Renal cortex interstitium (tissue), 11 donors: ENCODE data around the gene ARID1B. TPM values are rescaled to one million over a fixed set of nuclear protein-coding genes. Genes with fewer than 3 reads are reported as not detected.

Experiments used
- DNase-seq, 11 donors: peaks; one replicate each; pipeline ENCODE4 v3.0.0-alpha.2; 2013; ENCODE audit warnings: low read depth in 9 of 11, low spot score in 4 of 11; ENCODE audit errors: extremely low read depth in 1 of 11
- polyA plus RNA-seq, 3 donors: library from polyadenylated mRNA; unstranded; fragments of 120-200 nt; gene quantifications; one replicate each; pipeline ENCODE4 v1.2.1, GENCODE V29; 2013; ENCODE audit not compliant: insufficient read length in 3 of 3

The ARID1B gene
- polyA plus RNA-seq, 3 donors = 74.6 to 84.5 (median 76.8) TPM

GRCh38 chr6:157158897-157159296, 381.7 kb downstream of the ARID1B start:
- DNase-seq = no peak

- no peak for DNase-seq
Observed at GRCh38 chr6:157159348-157159747, 382.2 kb downstream of the ARID1B start.

- no peak for DNase-seq
Observed at GRCh38 chr6:157161912-157162311, 384.7 kb downstream of the ARID1B start.

- no peak for DNase-seq
Observed at GRCh38 chr6:157162766-157163433, 385.7 kb downstream of the ARID1B start.

- DNase-seq = no peak
Observed at GRCh38 chr6:157163434-157164159, 386.4 kb downstream of the ARID1B start.

GRCh38 chr6:157164972-157165371, 387.8 kb downstream of the ARID1B start:
- no peak for DNase-seq

GRCh38 chr6:157166784-157167183, 389.6 kb downstream of the ARID1B start:
- no peak for DNase-seq

- DNase-seq = no peak
Observed at GRCh38 chr6:157167837-157168236, 390.7 kb downstream of the ARID1B start.

GRCh38 chr6:157168471-157168870, 391.3 kb downstream of the ARID1B start:
- no peak for DNase-seq

GRCh38 chr6:157169226-157169625, 392.0 kb downstream of the ARID1B start:
- DNase-seq = no peak

- DNase-seq = no peak
Observed at GRCh38 chr6:157169656-157170055, 392.5 kb downstream of the ARID1B start.

GRCh38 chr6:157170535-157170934, 393.4 kb downstream of the ARID1B start:
- DNase-seq = no peak

- no peak for DNase-seq
Observed at GRCh38 chr6:157171801-157172200, 394.6 kb downstream of the ARID1B start.

- no peak for DNase-seq
Observed at GRCh38 chr6:157172231-157172701, 395.1 kb downstream of the ARID1B start.

GRCh38 chr6:157172830-157173536, 395.8 kb downstream of the ARID1B start:
- DNase-seq = no peak

- DNase-seq = no peak
Observed at GRCh38 chr6:157173776-157174175, 396.6 kb downstream of the ARID1B start.

- no peak for DNase-seq
Observed at GRCh38 chr6:157174731-157175130, 397.6 kb downstream of the ARID1B start.

GRCh38 chr6:157177731-157178336, 400.7 kb downstream of the ARID1B start:
- no peak for DNase-seq

- no peak for DNase-seq
Observed at GRCh38 chr6:157181649-157182048, 404.5 kb downstream of the ARID1B start.
